K562 (cell line): Measurements from ENCODE around the gene HCFC1R1. TPM values are rescaled to one million over a fixed set of nuclear protein-coding genes. Genes with fewer than 3 reads are reported as not detected.

Experiments used
- BRCA1 ChIP-seq, 2 experiments: fragments of 450-650 bp in 1 of 2; sonication (generic) in 1 of 2; formaldehyde crosslinking in 1 of 2; IDR thresholded peaks; 2 replicates each; pipeline versions ENCODE4 v1.5.0 to v1.6.1; 2017 to 2020; ENCODE audit warnings: mild to moderate bottlenecking in 1 of 2, missing genetic modification reagents in 1 of 2
- CCNT2 ChIP-seq: IDR thresholded peaks from 2 replicates; pipeline ENCODE4 v1.6.1; 2011; ENCODE audit warnings: borderline replicate concordance, low read depth, mild to moderate bottlenecking, moderate library complexity, mixed read lengths, low read length; ENCODE audit not compliant: insufficient read length; ENCODE audit errors: extremely low read depth
- GTF2A2 ChIP-seq: IDR thresholded peaks from 2 replicates; pipeline ENCODE4 v1.6.1; 2016; ENCODE audit warnings: mild to moderate bottlenecking, missing genetic modification characterization, missing compliant biosample characterization
- MECOM ChIP-seq: fragments of 250-450 bp; sonication (Bioruptor Pico); IDR thresholded peaks from 2 replicates; pipeline ENCODE4 v1.8.0; 2022; ENCODE audit warnings: inconsistent platforms
- PBX2 ChIP-seq, 2 experiments: IDR thresholded peaks in 1 of 2; conservative IDR thresholded peaks in 1 of 2; 2 replicates each; pipeline ENCODE4 v1.6.1; 2016; ENCODE audit warnings: low read depth in 2 of 2, mild to moderate bottlenecking in 1 of 2, missing compliant biosample characterization in 1 of 2, missing genetic modification characterization in 1 of 2, moderate library complexity in 1 of 2
- RHOXF2B ChIP-seq: fragments of 250-450 bp; sonication (Bioruptor Pico); conservative IDR thresholded peaks from 2 replicates; pipeline ENCODE4 v1.5.1; 2021
- SIRT6 ChIP-seq: IDR thresholded peaks from one replicate; pipeline ENCODE4 v1.6.1; 2012; ENCODE audit warnings: low read depth, mild to moderate bottlenecking, control low read depth, inconsistent platforms, low read length, moderate library complexity
- SREBF2 ChIP-seq: sonication (generic); formaldehyde crosslinking; IDR thresholded peaks from 2 replicates; pipeline ENCODE4 v1.4.0; 2020; ENCODE audit warnings: mild to moderate bottlenecking, missing genetic modification reagents
- polyA plus RNA-seq, 8 experiments: library from polyadenylated mRNA; depleted of rRNA in 4 of 8; stranded (reverse) in 5 of 8; unstranded in 3 of 8; fragments of >200 nt; fragmentation: Nextera tagmentation in 2 of 8; fragmentation: Illumina TruSeq in 1 of 8; extraction: Ambion mirVana in 2 of 8; extraction: Trizol in 1 of 8; gene quantifications; 2 replicates each; pipeline versions ENCODE4 v1.2.1 to v1.2.3, GENCODE V29; 2011 to 2014; ENCODE audit warnings: inconsistent platforms in 1 of 8, missing spikeins in 1 of 8
- total RNA-seq, 7 experiments: library from RNA; depleted of rRNA in 6 of 7; stranded (reverse); fragments of >200 nt in 6 of 7; fragmentation: Illumina TruSeq in 2 of 7; extraction: Trizol in 2 of 7; gene quantifications; 2 replicates each; pipeline versions ENCODE4 v1.2.1 to v1.2.3, GENCODE V29; 2011 to 2021; ENCODE audit warnings: low replicate concordance in 1 of 7
- TF ChIP-seq, protein P1 (sequence below), 2 experiments: fragments of 450-650 bp; IDR thresholded peaks; 2 replicates each; pipeline ENCODE4 v1.6.1; 2016; ENCODE audit warnings: mild to moderate bottlenecking in 2 of 2, borderline replicate concordance in 1 of 2, low read depth in 1 of 2, moderate library complexity in 1 of 2

HCFC1R1 gene
- total and polyA plus RNA-seq, 9 of the 15 experiments (the other 6 are each of a cell fraction or from before 2014, with no cell fraction given): 2.2 to 29.0 (median 11.2) TPM

- TF ChIP-seq PBX2 (CRISPR knock-in tag; IDR thresholded peaks at IDR 0.05; ENCODE audit: low read depth): no peak
- TF ChIP-seq PBX2 (tag; conservative IDR thresholded peaks at IDR 0.05; ENCODE audit: low read depth): peak; percentile 48; the same call in 1 of the 2 replicates
- TF ChIP-seq RHOXF2B (CRISPR knock-in tag): no peak
- 0 out of 2 replicates have a peak, but pooled peaks have one; percentile 37 for TF ChIP-seq MECOM (CRISPR knock-in tag)
- TF ChIP-seq SIRT6: no peak
- no peak for TF ChIP-seq BRCA1 (IDR thresholded peaks at IDR 0.05)
- TF ChIP-seq BRCA1 (CRISPR knock-in tag; IDR thresholded peaks at IDR 0.05): no peak; the same call in 1 of the 2 replicates
- no peak for TF ChIP-seq CCNT2
- TF ChIP-seq, protein P1, sequence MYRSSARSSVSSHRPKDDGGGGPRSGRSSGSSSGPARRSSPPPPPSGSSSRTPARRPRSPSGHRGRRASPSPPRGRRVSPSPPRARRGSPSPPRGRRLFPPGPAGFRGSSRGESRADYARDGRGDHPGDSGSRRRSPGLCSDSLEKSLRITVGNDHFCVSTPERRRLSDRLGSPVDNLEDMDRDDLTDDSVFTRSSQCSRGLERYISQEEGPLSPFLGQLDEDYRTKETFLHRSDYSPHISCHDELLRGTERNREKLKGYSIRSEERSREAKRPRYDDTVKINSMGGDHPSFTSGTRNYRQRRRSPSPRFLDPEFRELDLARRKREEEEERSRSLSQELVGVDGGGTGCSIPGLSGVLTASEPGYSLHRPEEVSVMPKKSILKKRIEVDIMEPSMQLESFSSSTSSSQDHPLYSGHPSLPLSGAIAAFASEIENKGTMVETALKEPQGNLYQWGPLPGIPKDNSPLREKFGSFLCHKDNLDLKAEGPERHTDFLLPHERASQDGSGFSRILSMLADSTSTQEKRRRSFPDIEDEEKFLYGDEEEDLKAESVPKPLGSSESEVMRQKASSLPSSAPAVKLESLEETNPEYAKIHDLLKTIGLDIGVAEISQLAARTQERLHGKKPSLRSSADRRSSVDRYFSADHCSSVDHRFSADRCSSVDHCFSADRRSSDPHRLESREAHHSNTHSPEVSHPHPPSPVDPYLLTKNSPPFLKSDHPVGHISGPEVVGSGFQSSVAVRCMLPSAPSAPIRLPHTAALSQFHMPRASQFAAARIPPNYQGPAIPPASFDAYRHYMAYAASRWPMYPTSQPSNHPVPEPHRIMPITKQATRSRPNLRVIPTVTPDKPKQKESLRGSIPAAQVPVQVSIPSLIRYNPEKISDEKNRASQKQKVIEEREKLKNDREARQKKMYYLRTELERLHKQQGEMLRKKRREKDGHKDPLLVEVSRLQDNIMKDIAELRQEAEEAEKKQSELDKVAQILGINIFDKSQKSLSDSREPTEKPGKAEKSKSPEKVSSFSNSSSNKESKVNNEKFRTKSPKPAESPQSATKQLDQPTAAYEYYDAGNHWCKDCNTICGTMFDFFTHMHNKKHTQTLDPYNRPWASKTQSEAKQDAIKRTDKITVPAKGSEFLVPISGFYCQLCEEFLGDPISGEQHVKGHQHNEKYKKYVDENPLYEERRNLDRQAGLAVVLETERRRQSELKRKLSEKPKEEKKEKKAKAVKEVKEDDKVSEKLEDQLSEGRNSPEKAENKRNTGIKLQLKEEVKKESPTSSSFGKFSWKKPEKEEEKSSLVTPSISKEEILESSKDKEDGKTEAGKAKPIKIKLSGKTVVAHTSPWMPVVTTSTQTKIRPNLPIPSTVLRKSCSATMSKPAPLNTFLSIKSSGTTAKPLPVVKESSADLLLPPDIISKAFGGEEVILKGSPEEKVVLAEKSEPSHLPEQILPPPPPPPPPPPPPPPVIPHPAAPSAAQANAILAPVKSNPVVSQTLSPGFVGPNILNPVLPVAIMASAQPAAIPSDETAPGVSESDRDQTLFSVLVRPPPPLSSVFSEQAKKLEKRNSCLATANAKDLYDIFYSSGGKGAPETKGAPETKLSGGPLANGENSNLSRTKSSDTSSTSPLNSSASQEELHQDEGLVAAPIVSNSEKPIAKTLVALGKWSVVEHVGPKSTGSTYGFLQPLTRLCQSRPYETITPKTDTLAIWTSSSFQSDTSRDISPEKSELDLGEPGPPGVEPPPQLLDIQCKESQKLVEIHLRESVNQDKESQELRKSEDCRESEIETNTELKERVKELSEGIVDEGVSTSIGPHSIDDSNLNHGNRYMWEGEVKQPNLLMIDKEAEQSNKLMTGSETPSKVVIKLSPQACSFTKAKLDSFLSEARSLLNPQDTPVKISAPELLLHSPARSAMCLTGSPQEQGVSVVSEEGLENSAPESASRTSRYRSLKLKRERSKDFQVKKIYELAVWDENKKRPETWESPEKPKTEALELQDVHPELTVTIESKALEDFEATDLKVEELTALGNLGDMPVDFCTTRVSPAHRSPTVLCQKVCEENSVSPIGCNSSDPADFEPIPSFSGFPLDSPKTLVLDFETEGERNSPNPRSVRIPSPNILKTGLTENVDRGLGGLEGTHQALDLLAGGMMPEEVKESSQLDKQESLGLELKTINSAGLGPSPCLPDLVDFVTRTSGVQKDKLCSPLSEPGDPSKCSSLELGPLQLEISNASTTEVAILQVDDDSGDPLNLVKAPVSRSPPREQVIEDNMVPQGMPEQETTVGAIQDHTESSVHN (IDR thresholded peaks at IDR 0.05; ENCODE audit: borderline replicate concordance in 1 of 2, low read depth in 1 of 2): no peak
- TF ChIP-seq SREBF2 (CRISPR knock-in tag): no peak
- no peak for TF ChIP-seq GTF2A2 (tag)
Measured at GRCh38 chr16:3015865-3016521, 7.7 kb downstream of the HCFC1R1 start (continued).
